Measurements from ENCODE around the gene AOC1. TPM values are rescaled to one million over a fixed set of nuclear protein-coding genes. Genes with fewer than 3 reads are reported as not detected.

AOC1 gene
- total and polyA plus RNA-seq, 8 donors, result 0.34 to 1.2 (median 0.69) TPM

DNA sequence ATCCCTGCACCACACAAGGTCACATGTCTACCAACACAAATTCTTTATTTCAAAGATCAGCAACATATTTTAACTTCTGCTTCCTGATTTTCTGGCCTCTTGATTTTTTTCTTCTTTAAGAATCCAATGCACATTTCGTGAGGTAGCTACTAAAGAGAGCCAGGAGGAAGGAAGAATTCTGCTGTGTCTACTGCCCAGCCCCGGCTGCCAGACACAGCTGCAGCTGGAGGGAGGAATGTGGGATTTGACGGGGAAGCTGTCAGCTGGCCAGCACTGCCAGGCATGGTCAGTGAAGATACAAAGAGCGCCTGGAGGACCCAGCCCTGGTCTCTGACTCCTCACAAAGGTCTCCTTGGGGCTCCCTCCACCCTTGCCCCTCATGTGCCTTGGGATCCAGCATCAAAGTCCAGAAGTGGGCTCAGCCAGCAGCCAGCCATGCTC lies 6.9 kb upstream of the AOC1 start:
- Histone ChIP-seq H3K36me3 (no peaks in the 10 kb centered on the region), H3K4me1 (no peaks in the 10 kb centered on the region), H3K4me3 (no peak overlapping the region), H3K27me3 (no peaks in the 10 kb centered on the region), H3K9me3 (no peaks in the 10 kb centered on the region), H3K27ac (no peak overlapping the region)
- peak; percentile 63 for ATAC-seq
- intact Hi-C loops (cut with DNase I), result no loop called here
- TF ChIP-seq, protein P1, sequence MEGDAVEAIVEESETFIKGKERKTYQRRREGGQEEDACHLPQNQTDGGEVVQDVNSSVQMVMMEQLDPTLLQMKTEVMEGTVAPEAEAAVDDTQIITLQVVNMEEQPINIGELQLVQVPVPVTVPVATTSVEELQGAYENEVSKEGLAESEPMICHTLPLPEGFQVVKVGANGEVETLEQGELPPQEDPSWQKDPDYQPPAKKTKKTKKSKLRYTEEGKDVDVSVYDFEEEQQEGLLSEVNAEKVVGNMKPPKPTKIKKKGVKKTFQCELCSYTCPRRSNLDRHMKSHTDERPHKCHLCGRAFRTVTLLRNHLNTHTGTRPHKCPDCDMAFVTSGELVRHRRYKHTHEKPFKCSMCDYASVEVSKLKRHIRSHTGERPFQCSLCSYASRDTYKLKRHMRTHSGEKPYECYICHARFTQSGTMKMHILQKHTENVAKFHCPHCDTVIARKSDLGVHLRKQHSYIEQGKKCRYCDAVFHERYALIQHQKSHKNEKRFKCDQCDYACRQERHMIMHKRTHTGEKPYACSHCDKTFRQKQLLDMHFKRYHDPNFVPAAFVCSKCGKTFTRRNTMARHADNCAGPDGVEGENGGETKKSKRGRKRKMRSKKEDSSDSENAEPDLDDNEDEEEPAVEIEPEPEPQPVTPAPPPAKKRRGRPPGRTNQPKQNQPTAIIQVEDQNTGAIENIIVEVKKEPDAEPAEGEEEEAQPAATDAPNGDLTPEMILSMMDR (IDR thresholded peaks at IDR 0.05), result no peak
- DNase-seq, result peak in 2 of 4 donors; percentile 32 to 61

DNA sequence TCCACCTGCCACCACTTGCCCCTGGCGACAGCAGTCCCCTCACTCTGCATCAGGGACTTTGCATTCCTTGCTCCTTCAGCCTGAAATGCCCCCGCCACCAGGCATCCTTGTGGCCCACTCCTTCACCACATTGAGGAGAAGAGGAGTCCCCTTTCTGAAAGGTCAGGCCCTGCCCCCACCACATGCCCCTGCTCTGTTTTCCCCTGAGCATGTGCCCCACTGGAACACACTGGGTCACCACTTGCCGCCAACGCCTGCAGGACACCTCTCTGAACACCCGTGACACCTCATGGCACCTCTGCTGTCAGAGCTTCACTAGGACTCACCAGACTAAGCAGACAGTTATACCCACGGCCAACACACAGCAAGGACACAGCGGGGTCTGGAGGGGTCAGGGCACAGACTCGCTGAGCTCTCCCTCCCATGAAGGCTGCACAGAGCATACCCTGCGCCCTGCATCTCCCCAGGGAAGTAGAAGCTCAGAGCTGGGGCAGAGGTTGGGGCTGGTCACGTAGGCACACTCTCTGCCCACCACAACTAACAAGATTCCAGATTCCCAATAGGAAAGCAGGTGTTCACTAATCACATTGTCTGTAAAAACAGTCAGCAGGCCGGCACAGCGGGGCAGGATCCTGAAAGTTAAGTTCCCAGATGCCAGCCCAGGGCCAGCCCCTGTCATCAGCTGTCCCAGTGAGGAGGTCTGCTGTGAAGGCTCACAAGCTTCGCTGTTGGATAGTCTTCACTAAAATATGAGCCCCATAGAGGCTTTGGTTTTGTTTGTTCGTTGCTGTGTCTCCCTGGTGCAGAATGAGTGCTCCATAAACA lies 5.8 kb upstream of the AOC1 start:
- no peak overlapping the region for H3K27ac ChIP-seq
- no peak for DNase-seq
- intact Hi-C loops (cut with DNase I), result no loop called here
- TF ChIP-seq, protein P1 (IDR thresholded peaks at IDR 0.05), result no peak
- H3K4me3 ChIP-seq, result no peak overlapping the region
- no peaks in the 10 kb centered on the region for H3K27me3 ChIP-seq
- H3K9me3 ChIP-seq, result no peaks in the 10 kb centered on the region
- no peaks in the 10 kb centered on the region for H3K36me3 ChIP-seq
- no peak for ATAC-seq
- no peaks in the 10 kb centered on the region for H3K4me1 ChIP-seq

DNA sequence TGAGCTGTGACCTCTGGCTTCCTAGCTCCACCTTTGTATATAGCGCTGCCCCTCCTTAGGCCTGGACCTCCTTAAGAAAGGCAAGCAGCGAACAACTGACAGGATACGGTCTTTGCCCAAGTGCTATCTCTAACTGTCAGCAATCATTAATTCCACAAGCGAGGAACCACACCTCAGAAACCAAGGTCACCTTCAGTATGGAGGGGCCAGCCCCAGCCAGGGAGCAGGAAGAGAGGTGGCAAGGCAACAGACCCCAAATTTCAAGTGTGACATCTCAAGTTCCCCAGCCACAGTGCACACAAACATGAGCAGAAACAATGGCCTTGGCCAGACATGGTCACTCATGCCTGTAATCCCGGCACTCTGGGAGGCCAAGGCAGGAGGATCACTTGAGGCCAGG lies 4.8 kb upstream of the AOC1 start:
- Histone ChIP-seq H3K4me3 (no peak overlapping the region), H3K9me3 (no peaks in the 10 kb centered on the region), H3K27ac (no peak overlapping the region), H3K36me3 (no peaks in the 10 kb centered on the region), H3K27me3 (peaks cover 0 to 10% of the 10 kb centered on the region in 2 donors), H3K4me1 (no peaks in the 10 kb centered on the region)
- DNase-seq (no peak), ATAC-seq (no peak)
- intact Hi-C loops (cut with DNase I), result no loop called here
- TF ChIP-seq, protein P1 (IDR thresholded peaks at IDR 0.05), result no peak

DNA sequence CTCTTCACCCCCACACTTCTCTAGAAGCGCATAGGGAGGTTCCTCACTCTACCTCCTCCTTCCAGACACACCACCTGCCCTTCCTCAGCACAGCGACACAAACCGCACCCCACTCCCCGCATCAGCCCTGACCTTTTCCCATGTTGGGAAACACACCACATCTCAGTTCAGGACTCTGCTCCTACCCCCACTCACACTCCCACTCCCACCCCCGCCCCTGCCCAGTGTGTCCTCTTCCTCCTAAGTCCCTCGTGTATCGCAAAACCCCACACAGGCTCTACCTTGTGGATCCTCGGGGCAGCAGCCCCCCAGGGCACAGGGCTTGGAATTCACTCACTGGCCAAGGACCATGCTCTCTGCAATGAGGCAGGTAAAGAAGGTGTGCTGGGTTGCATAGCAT lies 4.2 kb upstream of the AOC1 start:
- Histone ChIP-seq H3K27me3 (peaks cover 0 to 12% of the 10 kb centered on the region in 2 donors), H3K4me1 (no peaks in the 10 kb centered on the region), H3K36me3 (no peaks in the 10 kb centered on the region), H3K9me3 (no peaks in the 10 kb centered on the region), H3K27ac (no peak overlapping the region), H3K4me3 (no peak overlapping the region)
- intact Hi-C loops (cut with DNase I), result no loop called here
- DNase-seq, result no peak
- TF ChIP-seq, protein P1 (IDR thresholded peaks at IDR 0.05), result no peak
- ATAC-seq, result no peak

DNA sequence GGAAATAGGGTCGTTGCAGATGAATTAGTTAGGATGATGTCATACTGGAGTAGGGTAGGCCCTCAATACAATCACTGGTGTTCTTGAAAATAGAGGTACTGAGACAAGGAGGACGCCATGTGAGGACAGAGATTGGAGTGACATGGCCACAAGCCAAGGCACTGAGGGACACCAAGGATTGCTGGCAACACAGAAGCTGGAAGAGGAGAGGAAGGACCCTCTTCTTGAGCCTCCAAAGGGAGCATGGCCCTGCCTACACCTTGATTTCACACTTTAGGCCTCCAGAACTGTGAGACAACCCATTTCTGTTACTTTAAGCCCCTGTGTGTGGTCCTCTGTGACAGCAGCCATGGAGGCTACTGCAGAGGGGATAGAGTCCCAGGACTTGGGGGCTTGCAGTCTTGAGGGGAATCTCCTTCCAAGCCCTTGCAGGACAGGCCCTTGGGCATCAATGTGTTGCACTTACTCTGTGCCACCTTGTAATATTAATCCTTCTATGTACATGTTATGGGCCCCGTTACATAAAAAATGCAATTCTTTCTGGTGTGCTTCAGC lies 3.7 kb upstream of the AOC1 start:
- DNase-seq, result no peak
- no peaks in the 10 kb centered on the region for H3K9me3 ChIP-seq
- peaks cover 0 to 12% of the 10 kb centered on the region in 2 donors for H3K27me3 ChIP-seq
- intact Hi-C loops (cut with DNase I), result no loop called here
- no peak overlapping the region for H3K27ac ChIP-seq
- H3K36me3 ChIP-seq, result no peaks in the 10 kb centered on the region
- H3K4me3 ChIP-seq, result no peak overlapping the region
- no peak for ATAC-seq
- TF ChIP-seq, protein P1 (IDR thresholded peaks at IDR 0.05), result no peak
- no peaks in the 10 kb centered on the region for H3K4me1 ChIP-seq

Measured in left lung (tissue), 10 donors.